Neural cell (in vitro differentiated cells): ENCODE measurements around the gene NEUROD4.

Experiments used
- CTCF ChIP-seq: fragments of 450-650 bp; IDR thresholded peaks from 2 replicates; pipeline ENCODE4 v1.5.1; 2014; ENCODE audit warnings: antibody characterized with exemption, mild to moderate bottlenecking, moderate library complexity; ENCODE audit not compliant: poor library complexity, severe bottlenecking
- EP300 ChIP-seq: fragments of 450-650 bp; conservative IDR thresholded peaks from 2 replicates; pipeline ENCODE4 v1.6.1; 2014; ENCODE audit warnings: antibody characterized with exemption, mild to moderate bottlenecking, moderate library complexity; ENCODE audit not compliant: poor library complexity, severe bottlenecking
- EZH2 ChIP-seq: fragments of 200-600, 300-800 bp; shearing (Covaris generic), sonication (generic); IDR thresholded peaks from 2 replicates; pipeline ENCODE4 v1.6.1; 2014; ENCODE audit warnings: antibody characterized with exemption, low read length, borderline replicate concordance, mild to moderate bottlenecking; ENCODE audit not compliant: insufficient read depth, poor library complexity, severe bottlenecking
- MXI1 ChIP-seq: fragments of 450-650 bp; conservative IDR thresholded peaks from 2 replicates; pipeline ENCODE4 v1.6.1; 2014; ENCODE audit warnings: antibody characterized with exemption, mild to moderate bottlenecking; ENCODE audit not compliant: poor library complexity, severe bottlenecking
- POLR2AphosphoS5 ChIP-seq: IDR thresholded peaks from 2 replicates; pipeline ENCODE4 v1.6.1; 2012
- RAD21 ChIP-seq: fragments of 450-650 bp; conservative IDR thresholded peaks from 2 replicates; pipeline ENCODE4 v1.6.1; 2014; ENCODE audit warnings: antibody characterized with exemption, mild to moderate bottlenecking, moderate library complexity
- SMC3 ChIP-seq: fragments of 450-650 bp; conservative IDR thresholded peaks from 2 replicates; pipeline ENCODE4 v1.6.1; 2014; ENCODE audit warnings: antibody characterized with exemption, mild to moderate bottlenecking, moderate library complexity; ENCODE audit not compliant: poor library complexity

GRCh38 chr12:54981796-54982195 is 38.0 kb upstream of the NEUROD4 start:
- TF ChIP-seq CTCF (no peak), EZH2 (no peak), EP300 (no peak), POLR2AphosphoS5 (no peak), MXI1 (no peak), RAD21 (no peak), SMC3 (no peak)
